Right atrium auricular region (tissue), 2 donors: ENCODE data around the gene UVRAG. TPM values are rescaled to one million over a fixed set of nuclear protein-coding genes. Genes with fewer than 3 reads are reported as not detected.

Experiments used
- DNase-seq: peaks from one replicate; pipeline ENCODE4 v3.0.0-alpha.2; 2019; ENCODE audit warnings: low spot score
- H3K27ac ChIP-seq, 2 donors: fragments of 200-600 bp; sonication (generic); 1 replicate in 1 of 2; 2 replicates in 1 of 2; pipeline ENCODE4 v1.5.1; 2016 to 2019
- H3K27me3 ChIP-seq, 2 donors: fragments of 200-600 bp; sonication (generic); one replicate each; pipeline versions ENCODE4 v1.5.1 to v1.6.0; 2017 to 2019
- H3K36me3 ChIP-seq: fragments of 200-600 bp; sonication (generic); one replicate; pipeline ENCODE4 v1.5.1; 2016
- H3K4me1 ChIP-seq, 2 donors: fragments of 200-600 bp; sonication (generic); one replicate each; pipeline versions ENCODE4 v1.5.1 to v1.6.0; 2017 to 2019
- H3K4me3 ChIP-seq, 2 donors: fragments of 200-600 bp; sonication (generic); 1 replicate in 1 of 2; 2 replicates in 1 of 2; pipeline ENCODE4 v1.5.1; 2017 to 2019; ENCODE audit warnings: mild to moderate bottlenecking in 1 of 2, moderate library complexity in 1 of 2
- H3K9me3 ChIP-seq, 2 donors: fragments of 200-600 bp; sonication (generic); one replicate each; pipeline ENCODE4 v1.5.1; 2019
- CTCF ChIP-seq, 2 donors: fragments of 200-600 bp; sonication (generic); IDR thresholded peaks; one replicate each; pipeline ENCODE4 v1.5.1; 2019; ENCODE audit warnings: antibody characterized with exemption in 2 of 2
- total RNA-seq, 2 donors: library from RNA; depleted of rRNA; stranded (reverse); fragments of >200 nt; gene quantifications; one replicate each; pipeline ENCODE4 v1.1.0, GENCODE V29; 2016

Gene UVRAG
- total RNA-seq, 2 donors from 2014 or later, result 13.2 to 13.9 TPM

- Histone ChIP-seq H3K4me1 (peaks cover 0 to 38% of the 10 kb centered on the region in 2 donors), H3K9me3 (no peaks in the 10 kb centered on the region), H3K4me3 (no peak overlapping the region), H3K27me3 (no peaks in the 10 kb centered on the region), H3K36me3 (no peaks in the 10 kb centered on the region), H3K27ac (peak overlapping the region; percentile 63 to 67)
- no peak for TF ChIP-seq CTCF (IDR thresholded peaks at IDR 0.05)
- DNase-seq, result no peak
Observed at GRCh38 chr11:75812542-75813040, 2.4 kb upstream of the UVRAG start.

GRCh38 chr11:75813124-75813523, 1.9 kb upstream of the UVRAG start:
- Histone ChIP-seq H3K9me3 (no peaks in the 10 kb centered on the region), H3K36me3 (no peaks in the 10 kb centered on the region), H3K27ac (peak overlapping the region; percentile 63 to 67), H3K4me1 (peaks cover 0 to 43% of the 10 kb centered on the region in 2 donors), H3K27me3 (no peaks in the 10 kb centered on the region), H3K4me3 (no peak overlapping the region)
- TF ChIP-seq CTCF (IDR thresholded peaks at IDR 0.05), result no peak
- no peak for DNase-seq

- Histone ChIP-seq H3K36me3 (no peaks in the 10 kb centered on the region), H3K4me1 (peaks cover 0 to 45% of the 10 kb centered on the region in 2 donors), H3K9me3 (no peaks in the 10 kb centered on the region), H3K4me3 (peak overlapping the region in 1 of 2 donors; percentile 99), H3K27me3 (no peaks in the 10 kb centered on the region), H3K27ac (peak overlapping the region; percentile 91 to 97)
- DNase-seq, result no peak
- no peak for TF ChIP-seq CTCF (IDR thresholded peaks at IDR 0.05)
Observed at GRCh38 chr11:75813622-75814039, 1.4 kb upstream of the UVRAG start.

- Histone ChIP-seq H3K4me1 (peaks cover 0 to 51% of the 10 kb centered on the region in 2 donors), H3K36me3 (no peaks in the 10 kb centered on the region), H3K4me3 (peak overlapping the region; percentile 89 to 99), H3K9me3 (no peaks in the 10 kb centered on the region), H3K27ac (peak overlapping the region; percentile 91 to 97), H3K27me3 (no peaks in the 10 kb centered on the region)
- no peak for DNase-seq
- TF ChIP-seq CTCF (IDR thresholded peaks at IDR 0.05), result no peak
Observed at GRCh38 chr11:75814363-75814676, 690 bp upstream of the UVRAG start.

- peak overlapping the region; percentile 91 to 97 for H3K27ac ChIP-seq
- H3K9me3 ChIP-seq, result no peaks in the 10 kb centered on the region
- no peaks in the 10 kb centered on the region for H3K36me3 ChIP-seq
- H3K27me3 ChIP-seq, result no peaks in the 10 kb centered on the region
- H3K4me1 ChIP-seq, result peaks cover 0 to 51% of the 10 kb centered on the region in 2 donors
- H3K4me3 ChIP-seq, result peak overlapping the region; percentile 89 to 99
- DNase-seq, result no peak
- peak in 1 of 2 donors; percentile 13 for TF ChIP-seq CTCF (IDR thresholded peaks at IDR 0.05)
Observed at GRCh38 chr11:75815345-75816168, 547 bp downstream of the UVRAG start.
